ENCODE results near the gene TNRC6A. TPM values are rescaled to one million over a fixed set of nuclear protein-coding genes. Genes with fewer than 3 reads are reported as not detected.
A peak's percentile ranks its signal among the peaks of the same experiment; 100 is the strongest.

TNRC6A gene
- total and polyA plus RNA-seq, 10 of the 15 experiments (the other 5 are each of a cell fraction or from before 2014, with no cell fraction given): 4.6 to 41.3 (median 29.7) TPM

GRCh38 chr16:24863582-24864437 lies 134.4 kb downstream of the TNRC6A start:
- Histone ChIP-seq H3K79me2 (ENCODE audit: control insufficient read depth, insufficient read depth, low read length) (no peaks in the 10 kb centered on the region), H3K27ac (ENCODE audit: control insufficient read depth, insufficient read depth) (no peak overlapping the region), H3K4me2 (ENCODE audit: control insufficient read depth, insufficient read depth) (no peak overlapping the region), H3K9me3 (replicated peaks; ENCODE audit: control insufficient read depth, insufficient read depth, low read length) (peaks cover 3% of the 10 kb centered on the region; the same call in 1 of the 3 replicates), H3K36me3 (ENCODE audit: control insufficient read depth in 2 of 2, insufficient read depth in 2 of 2, low read length in 1 of 2) (no peaks in the 10 kb centered on the region), H3K4me1 (ENCODE audit: control insufficient read depth, insufficient read depth, low read length) (no peaks in the 10 kb centered on the region), H2AFZ (ENCODE audit: control insufficient read depth, low read depth, low read length) (no peak overlapping the region), H4K20me1 (ENCODE audit: control insufficient read depth, insufficient read depth) (no peaks in the 10 kb centered on the region), H3K4me3 (no peak overlapping the region), H3K27me3 (replicated peaks in 1 of 2; ENCODE audit: control insufficient read depth in 2 of 2, insufficient read depth in 2 of 2, low read length in 1 of 2) (no peaks in the 10 kb centered on the region), H3K9ac (ENCODE audit: control insufficient read depth, insufficient read depth, low read length) (no peak overlapping the region)
- DNase-seq (ENCODE audit: low read depth, low spot score) (no peak), FAIRE-seq (no peak), ATAC-seq (peak; percentile 27; the same call in 2 of the 3 replicates)
- WGBS (ENCODE audit: insufficient coverage, insufficient replicate concordance, low lambda C conversion rate, missing lambda C conversion rate): 50% methylated on average over 3 of the region's 3 CpGs
- TF ChIP-seq SPI1 (IDR thresholded peaks at IDR 0.05; ENCODE audit: borderline replicate concordance, insufficient read depth, low read depth, low read length): no peak
- TF ChIP-seq POLR2AphosphoS2 (IDR thresholded peaks at IDR 0.05; ENCODE audit: low read depth, low read length): no peak
- TF ChIP-seq MYB (IDR thresholded peaks at IDR 0.05; ENCODE audit: borderline replicate concordance, low read depth, low read length): no peak
- TF ChIP-seq ZBTB11 (CRISPR knock-in tag; IDR thresholded peaks at IDR 0.05): no peak
- TF ChIP-seq SREBF1 (IDR thresholded peaks at IDR 0.05; ENCODE audit: low read length): no peak
- TF ChIP-seq SMAD5 (IDR thresholded peaks at IDR 0.05; ENCODE audit: low read depth): no peak
- TF ChIP-seq TAF1 (IDR thresholded peaks at IDR 0.05; ENCODE audit: borderline replicate concordance, low read depth, low read length): no peak
- TF ChIP-seq ZNF207 (IDR thresholded peaks at IDR 0.05; ENCODE audit: borderline replicate concordance): no peak
- no peak for TF ChIP-seq RAD51 (IDR thresholded peaks at IDR 0.05)
- no peak for TF ChIP-seq TBL1XR1 (IDR thresholded peaks at IDR 0.05; ENCODE audit: low read depth, low read length)
- POLR2A ChIA-PET: interaction anchor here (0.6 kb wide), 1 partner anchor 86 kb away, joined by 3 read pairs; no protein-coding TSS in a partner anchor
- CTCF ChIA-PET: interaction anchor here (0.6 to 1.1 kb wide), 4 partner anchors 24 to 206 kb away, joined by 3 to 4 read pairs (median 3); no protein-coding TSS in a partner anchor
- BruUV-seq (replicated peaks): no TSS peak
- SMC1A ChIA-PET (ENCODE audit: uncharacterized antibody, unreplicated experiment): interaction anchor here (0.6 to 1.1 kb wide), 3 partner anchors 70 to 291 kb away, joined by 3 read pairs; no protein-coding TSS in a partner anchor
- intact Hi-C loops (cut with micrococcal nuclease; ENCODE audit: unreplicated experiment): no loop called here
- RAD21 ChIA-PET (ENCODE audit: unreplicated experiment): no interaction called here
- in situ Hi-C loops (cut with MboI): no loop called here
